Esophagus squamous epithelium (tissue), 5 donors: Measurements from ENCODE around the gene PAPPA. TPM values are rescaled to one million over a fixed set of nuclear protein-coding genes. Genes with fewer than 3 reads are reported as not detected.

Experiments used
- DNase-seq: peaks from one replicate; lab custom pipeline; 2025; lab: John Stamatoyannopoulos, UW
- H3K27ac ChIP-seq, 4 donors: fragments of 200-600 bp; sonication (generic); one replicate each; pipeline ENCODE4 v1.5.1; 2016 to 2019; ENCODE audit warnings: mild to moderate bottlenecking in 1 of 4
- H3K27me3 ChIP-seq, 4 donors: fragments of 200-600 bp; sonication (generic); 1 replicate in 3 of 4; 2 replicates in 1 of 4; pipeline versions ENCODE4 v1.5.1 to v1.6.0; 2017 to 2021; ENCODE audit warnings: antibody characterized with exemption in 1 of 4
- H3K36me3 ChIP-seq, 3 donors: fragments of 200-600 bp; sonication (generic); one replicate each; pipeline ENCODE4 v1.5.1; 2016 to 2019
- H3K4me1 ChIP-seq, 3 donors: fragments of 200-600 bp; sonication (generic); one replicate each; pipeline ENCODE4 v1.5.1; 2017 to 2019
- H3K4me3 ChIP-seq, 4 donors: fragments of 200-600 bp; sonication (generic); 1 replicate in 3 of 4; 2 replicates in 1 of 4; pipeline ENCODE4 v1.5.1; 2016 to 2019; ENCODE audit warnings: mild to moderate bottlenecking in 2 of 4, moderate library complexity in 1 of 4
- H3K9me3 ChIP-seq, 3 donors: fragments of 200-600 bp; sonication (generic); one replicate each; pipeline ENCODE4 v1.5.1; 2016 to 2019
- CTCF ChIP-seq, 6 experiments: fragments of 450-650 bp in 4 of 6; fragments of 200-600 bp in 2 of 6; sonication (generic) in 2 of 6; IDR thresholded peaks; one replicate each; pipeline ENCODE4 v1.5.1; 2016 to 2019; ENCODE audit warnings: antibody characterized with exemption in 6 of 6, mild to moderate bottlenecking in 4 of 6, moderate library complexity in 4 of 6
- POLR2A ChIP-seq, 4 donors: fragments of 450-650 bp; IDR thresholded peaks; one replicate each; pipeline ENCODE4 v1.6.1; 2017; ENCODE audit warnings: antibody characterized with exemption in 4 of 4, mild to moderate bottlenecking in 4 of 4, moderate library complexity in 3 of 4
- WGBS, 2 donors: methylation state at CpG; one replicate each; pipeline ENCODE4 v1.1.5; 2018; 5-methylcytosine and 5-hydroxymethylcytosine counted together
- intact Hi-C: fragments of 100-400 bp; cut with DNase I; formaldehyde crosslinking; loops from one replicate; pipeline ENCODE4 v1.15.0; 2022
- total RNA-seq, 4 donors: library from RNA; depleted of rRNA; stranded (reverse); fragments of >200 nt; gene quantifications; one replicate each; pipeline ENCODE4 v1.1.0, GENCODE V29; 2016
- donor health status: DM: yes; HTN: yes; CAD: no.

PAPPA gene
- total RNA-seq, 4 donors from 2014 or later = 8.3 to 13.7 (median 11.4) TPM

GRCh38 chr9:116365056-116365471 is 211.5 kb downstream of the PAPPA start:
- intact Hi-C loops = no loop called here
- DNase-seq = no peak
- WGBS, 2 donors = 23 to 39% methylated on average over 4 to 8 of the region's 9 CpGs
- Histone ChIP-seq H3K27me3 (no peaks in the 10 kb centered on the region), H3K9me3 (no peaks in the 10 kb centered on the region), H3K27ac (peak overlapping the region in 3 of 4 donors; percentile 39 to 58 (median 50)), H3K4me3 (peak overlapping the region in 2 of 4 donors; percentile 2 to 28), H3K36me3 (peaks cover 0 to 51% (median 0%) of the 10 kb centered on the region in 3 donors), H3K4me1 (peaks cover 0 to 16% (median 11%) of the 10 kb centered on the region in 3 donors)
- TF ChIP-seq CTCF (IDR thresholded peaks at IDR 0.05) = peak in 1 of 6 experiments; percentile 36
- no peak for TF ChIP-seq POLR2A (IDR thresholded peaks at IDR 0.05)

GRCh38 chr9:116366241-116366640 is 212.7 kb downstream of the PAPPA start:
- Histone ChIP-seq H3K4me1 (peaks cover 0 to 16% (median 11%) of the 10 kb centered on the region in 3 donors), H3K27me3 (no peaks in the 10 kb centered on the region), H3K9me3 (no peaks in the 10 kb centered on the region), H3K36me3 (peaks cover 0 to 42% (median 0%) of the 10 kb centered on the region in 3 donors), H3K27ac (no peak overlapping the region), H3K4me3 (no peak overlapping the region)
- intact Hi-C loops = no loop called here
- 31 to 47% methylated on average over 1 of the region's 1 CpG for WGBS, 2 donors
- no peak for TF ChIP-seq POLR2A (IDR thresholded peaks at IDR 0.05)
- no peak for TF ChIP-seq CTCF (IDR thresholded peaks at IDR 0.05)
- no peak for DNase-seq

- Histone ChIP-seq H3K4me3 (no peak overlapping the region), H3K9me3 (no peaks in the 10 kb centered on the region)
- WGBS, 2 donors = 68% methylated on average over 6 to 8 of the region's 9 CpGs
Observed at GRCh38 chr9:116368680-116369079, 215.1 kb downstream of the PAPPA start.

GRCh38 chr9:116369706-116370105 is 216.1 kb downstream of the PAPPA start:
- Histone ChIP-seq H3K9me3 (no peaks in the 10 kb centered on the region), H3K27me3 (no peaks in the 10 kb centered on the region), H3K27ac (no peak overlapping the region), H3K4me3 (no peak overlapping the region), H3K4me1 (peaks cover 0 to 15% (median 11%) of the 10 kb centered on the region in 3 donors), H3K36me3 (peaks cover 0 to 24% (median 0%) of the 10 kb centered on the region in 3 donors)
- TF ChIP-seq CTCF (IDR thresholded peaks at IDR 0.05) (no peak), POLR2A (IDR thresholded peaks at IDR 0.05) (no peak)
- no peak for DNase-seq
- intact Hi-C loops = no loop called here
- 68 to 88% methylated on average over 3 to 4 of the region's 5 CpGs for WGBS, 2 donors

More at GRCh38 chr9:116368680-116369079, 215.1 kb downstream of the PAPPA start:
- intact Hi-C loops = no loop called here
- H3K27ac ChIP-seq = no peak overlapping the region
- H3K4me1 ChIP-seq = peaks cover 0 to 16% (median 11%) of the 10 kb centered on the region in 3 donors
- TF ChIP-seq POLR2A (IDR thresholded peaks at IDR 0.05) (no peak), CTCF (IDR thresholded peaks at IDR 0.05) (no peak)
- H3K27me3 ChIP-seq = no peaks in the 10 kb centered on the region
- H3K36me3 ChIP-seq = peaks cover 0 to 28% (median 0%) of the 10 kb centered on the region in 3 donors
- no peak for DNase-seq

GRCh38 chr9:116370556-116370955 is 217.0 kb downstream of the PAPPA start:
- 81 to 82% methylated on average over 2 to 4 of the region's 4 CpGs for WGBS, 2 donors
- H3K4me3 ChIP-seq = no peak overlapping the region
- H3K4me1 ChIP-seq = peaks cover 0 to 6% (median 3%) of the 10 kb centered on the region in 3 donors
- no peaks in the 10 kb centered on the region for H3K27me3 ChIP-seq
- DNase-seq = no peak
- peaks cover 0 to 24% (median 0%) of the 10 kb centered on the region in 3 donors for H3K36me3 ChIP-seq
- H3K9me3 ChIP-seq = no peaks in the 10 kb centered on the region
- TF ChIP-seq POLR2A (IDR thresholded peaks at IDR 0.05) (no peak), CTCF (IDR thresholded peaks at IDR 0.05) (no peak)
- intact Hi-C loops = no loop called here
- no peak overlapping the region for H3K27ac ChIP-seq
